Karpas-422 (cell line): Measurements from ENCODE around the gene C16orf92. TPM values are rescaled to one million over a fixed set of nuclear protein-coding genes. Genes with fewer than 3 reads are reported as not detected.
"Not testable (repeated sequence)": the region's sequence is repeated elsewhere in the genome, so short reads cannot be mapped to it uniquely, and the experiment has no call there.

Experiments used
- DNase-seq: peaks from one replicate; pipeline ENCODE4 v3.0.0-alpha.2; 2015
- H2AFZ ChIP-seq: fragments of 200-600 bp; sonication (generic); 2 replicates; pipeline ENCODE4 v1.6.1; 2014; ENCODE audit warnings: antibody characterized with exemption, low read length, mixed read lengths
- H3K27ac ChIP-seq: fragments of 200-600 bp; sonication (generic); 2 replicates; pipeline ENCODE4 v1.5.1; 2014; ENCODE audit warnings: mild to moderate bottlenecking, low read length, moderate library complexity
- H3K27me3 ChIP-seq: fragments of 200-600 bp; sonication (generic); 2 replicates; pipeline ENCODE4 v1.6.1; 2014; ENCODE audit warnings: low read length, mixed read lengths
- H3K36me3 ChIP-seq: fragments of 200-600 bp; sonication (generic); 2 replicates; pipeline ENCODE4 v1.6.1; 2014; ENCODE audit warnings: low read length, mixed read lengths; ENCODE audit not compliant: insufficient read depth
- H3K4me1 ChIP-seq: fragments of 200-600 bp; sonication (generic); 2 replicates; pipeline ENCODE4 v1.6.1; 2014; ENCODE audit warnings: mild to moderate bottlenecking, low read length, mixed read lengths
- H3K4me2 ChIP-seq: fragments of 200-600 bp; sonication (generic); 2 replicates; pipeline ENCODE4 v1.6.1; 2014; ENCODE audit warnings: low read length, low read depth, mild to moderate bottlenecking; ENCODE audit not compliant: poor library complexity, severe bottlenecking
- H3K4me3 ChIP-seq: fragments of 200-600 bp; sonication (generic); 2 replicates; pipeline ENCODE4 v1.5.1; 2014; ENCODE audit warnings: mild to moderate bottlenecking, antibody characterized with exemption, low read length, mixed read lengths
- H3K79me2 ChIP-seq: fragments of 200-600 bp; sonication (generic); 2 replicates; pipeline ENCODE4 v1.6.1; 2014; ENCODE audit warnings: mild to moderate bottlenecking, low read length, mixed read lengths
- H3K9ac ChIP-seq: fragments of 200-600 bp; sonication (generic); 2 replicates; pipeline ENCODE4 v1.6.0; 2014; ENCODE audit warnings: low read length
- H3K9me2 ChIP-seq: fragments of 200-600 bp; sonication (generic), shearing (Covaris generic); replicated peaks from 2 replicates; pipeline ENCODE4 v1.6.0; 2014; ENCODE audit warnings: mild to moderate bottlenecking, low read length, moderate library complexity; ENCODE audit not compliant: insufficient read depth
- H3K9me3 ChIP-seq: fragments of 300-700, 200-600 bp; sonication (generic); 2 replicates; pipeline ENCODE4 v1.6.1; 2014; ENCODE audit warnings: low read length, mixed read lengths
- H4K20me1 ChIP-seq: fragments of 200-600 bp; sonication (generic); 2 replicates; pipeline ENCODE4 v1.6.1; 2014; ENCODE audit warnings: mild to moderate bottlenecking, antibody characterized with exemption, low read length, low read depth; ENCODE audit not compliant: insufficient read depth
- total RNA-seq: library from RNA; depleted of rRNA; stranded (reverse); fragments of >200 nt; shearing (Covaris generic); gene quantifications from 2 replicates; pipeline ENCODE4 v1.2.3, GENCODE V29; 2014; ENCODE audit warnings: low replicate concordance

The C16orf92 gene
- total RNA-seq, 1 experiment from 2014 or later: not detected

DNA sequence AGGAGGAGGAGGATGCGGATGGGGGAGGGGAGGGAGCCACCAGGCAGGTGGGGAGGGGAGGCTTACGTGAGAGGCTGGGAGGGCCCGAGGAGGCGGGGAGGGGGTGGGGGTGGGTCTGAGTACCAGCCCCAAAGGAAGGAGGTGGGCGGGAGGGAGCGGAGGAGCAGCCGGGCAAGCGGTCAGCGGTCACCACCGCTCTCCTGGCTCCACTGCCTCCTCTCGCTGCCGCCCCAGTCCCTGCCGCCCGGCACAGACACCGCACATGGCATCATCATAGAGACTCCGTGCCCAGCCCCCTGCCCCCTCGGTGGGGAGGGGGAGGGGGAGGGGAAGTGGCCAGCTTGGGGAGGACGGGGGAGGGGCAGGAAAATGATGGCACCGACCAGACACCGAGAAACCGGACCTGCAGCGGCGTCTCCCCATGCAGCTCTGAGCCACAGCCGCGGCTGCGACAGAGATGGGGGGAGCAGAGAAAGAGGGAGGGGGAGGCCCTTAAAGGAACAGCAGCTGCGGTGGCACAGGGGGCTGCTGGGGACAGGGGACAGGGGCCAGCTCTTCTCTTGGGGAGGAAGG is 7.9 kb downstream of the C16orf92 start, which contains the start of gene TLCD3B:
TLCD3B (minus strand) TSS at position 431 of the 573 bp plus-strand sequence. CDS start 744 bp downstream, outside the sequence.
- no peak for DNase-seq
- Histone ChIP-seq H3K79me2 (no peaks in the 10 kb centered on the region), H3K27ac (no peak within 1 kb of the TSS), H3K36me3 (no peaks in the 10 kb centered on the region), H3K4me3 (no peak within 1 kb of the TSS), H3K27me3 (no peaks in the 10 kb centered on the region), H4K20me1 (0 out of 2 replicates have a peak, but pooled peaks cover 3% of the 10 kb centered on the region), H3K4me2 (no peak within 1 kb of the TSS), H3K4me1 (no peaks in the 10 kb centered on the region), H2AFZ (no peak within 1 kb of the TSS), H3K9me3 (no peaks in the 10 kb centered on the region), H3K9ac (no peak within 1 kb of the TSS), H3K9me2 (no peaks in the 10 kb centered on the region)

DNA sequence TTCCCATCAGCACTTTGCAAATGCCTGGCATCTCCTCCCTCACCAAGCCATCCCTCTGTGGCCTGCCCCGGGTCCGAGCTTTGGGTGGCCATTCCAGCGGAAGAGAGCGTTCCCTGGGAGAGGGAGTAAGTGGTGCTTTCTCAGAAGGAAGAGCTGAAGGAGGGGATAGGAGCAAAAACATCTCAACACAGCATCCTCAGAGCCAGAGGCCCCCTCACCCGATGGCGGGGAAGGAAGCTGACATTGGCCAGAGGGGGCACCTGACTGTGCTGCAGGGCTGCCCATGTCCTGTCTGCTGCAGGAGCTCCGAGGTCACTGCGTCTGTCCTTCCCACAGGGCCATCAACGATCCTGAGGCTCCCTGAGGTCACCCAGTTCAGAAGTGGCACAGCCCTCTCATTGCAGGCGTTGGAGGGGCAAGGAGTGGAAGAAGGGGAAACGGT is 8.5 kb downstream of the C16orf92 start:
- no peak overlapping the region for H3K4me2 ChIP-seq
- no peak overlapping the region for H2AFZ ChIP-seq
- H3K4me3 ChIP-seq: no peak overlapping the region

DNA sequence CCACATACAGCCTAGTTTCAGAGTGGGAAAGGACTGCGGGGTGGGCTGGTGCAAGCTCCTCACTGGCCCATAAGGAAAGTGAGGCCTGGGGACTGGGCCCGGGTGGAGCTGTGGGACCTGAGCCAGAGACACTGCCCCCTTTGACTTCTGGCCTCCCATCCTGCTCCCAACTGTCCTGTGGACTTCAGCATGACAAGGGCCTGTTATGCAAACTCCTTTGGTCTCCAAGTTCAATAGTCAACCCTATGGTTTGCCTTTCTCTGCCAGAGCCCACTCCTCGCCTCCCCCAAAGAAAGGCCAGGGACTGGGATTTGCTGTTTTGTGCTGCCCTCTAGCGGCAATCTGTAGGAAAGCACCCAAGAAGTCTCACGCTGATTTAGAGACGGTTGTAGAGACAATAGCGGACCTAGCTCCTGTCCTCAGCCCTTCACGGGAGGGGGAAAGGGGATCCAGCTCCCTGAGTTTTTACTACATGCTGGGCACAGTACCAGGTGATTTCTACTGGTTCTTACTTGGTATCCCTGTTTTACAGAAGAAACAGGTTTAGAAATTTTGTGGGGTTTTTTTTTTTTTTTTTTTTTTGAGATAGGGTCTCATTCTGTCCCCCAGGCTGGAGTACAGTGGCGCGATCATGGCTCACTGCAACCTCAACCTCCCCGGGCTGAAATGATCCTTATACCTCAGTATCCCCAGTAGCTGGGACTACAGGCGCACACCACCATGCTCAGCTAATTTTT is 9.3 kb downstream of the C16orf92 start:
- H3K79me2 ChIP-seq: no peaks in the 10 kb centered on the region
- no peak overlapping the region for H2AFZ ChIP-seq
- no peaks in the 10 kb centered on the region for H3K9me3 ChIP-seq
- peak; percentile 90 for DNase-seq
- H3K36me3 ChIP-seq: no peaks in the 10 kb centered on the region
- H3K9ac ChIP-seq: no peak overlapping the region
- H3K4me3 ChIP-seq: no peak overlapping the region
- H3K27ac ChIP-seq: no peak overlapping the region
- H3K9me2 ChIP-seq: no peaks in the 10 kb centered on the region
- 0 out of 2 replicates have a peak, but pooled peaks cover 3% of the 10 kb centered on the region for H4K20me1 ChIP-seq
- no peaks in the 10 kb centered on the region for H3K4me1 ChIP-seq
- H3K27me3 ChIP-seq: no peaks in the 10 kb centered on the region
- H3K4me2 ChIP-seq: no peak overlapping the region

More for the DNA sequence above, 8.5 kb downstream of the C16orf92 start:
- Histone ChIP-seq H3K36me3 (no peaks in the 10 kb centered on the region), H3K9me3 (no peaks in the 10 kb centered on the region), H3K9me2 (no peaks in the 10 kb centered on the region), H3K4me1 (no peaks in the 10 kb centered on the region), H3K9ac (no peak overlapping the region), H4K20me1 (0 out of 2 replicates have a peak, but pooled peaks cover 3% of the 10 kb centered on the region), H3K27ac (no peak overlapping the region), H3K79me2 (no peaks in the 10 kb centered on the region), H3K27me3 (no peaks in the 10 kb centered on the region)
- no peak for DNase-seq

DNA sequence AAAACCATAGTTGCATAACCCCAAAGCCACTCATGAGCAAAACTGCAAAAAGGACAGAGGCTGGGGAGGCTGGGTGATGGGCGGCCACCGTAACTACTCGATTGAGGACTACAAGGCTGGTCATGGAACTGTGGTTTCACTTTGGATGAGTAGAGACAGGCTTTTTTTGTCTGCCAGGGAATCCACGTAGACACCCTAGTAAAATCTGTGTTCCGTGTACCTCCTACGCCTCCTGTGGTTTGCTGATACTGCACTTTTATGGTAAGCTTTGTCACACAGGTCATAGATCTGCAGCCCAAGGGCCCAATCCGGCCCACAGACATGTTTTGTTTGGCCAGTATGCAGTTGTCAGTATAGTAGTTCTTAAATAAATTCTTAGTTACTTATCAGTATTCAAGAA is 10.3 kb downstream of the C16orf92 start:
- H3K27me3 ChIP-seq: no peaks in the 10 kb centered on the region

GRCh38 chr16:30040221-30040620 is 17.2 kb downstream of the C16orf92 start:
- H3K4me3 ChIP-seq: no peak overlapping the region
- no peaks in the 10 kb centered on the region for H3K79me2 ChIP-seq
- no peaks in the 10 kb centered on the region for H4K20me1 ChIP-seq
- H3K4me2 ChIP-seq: no peak overlapping the region
- DNase-seq: peak; percentile 59
- H2AFZ ChIP-seq: no peak overlapping the region
- peaks cover 5% of the 10 kb centered on the region for H3K4me1 ChIP-seq
- H3K9ac ChIP-seq: no peak overlapping the region
- no peak overlapping the region for H3K27ac ChIP-seq
- H3K9me3 ChIP-seq: no peaks in the 10 kb centered on the region
- H3K27me3 ChIP-seq: no peaks in the 10 kb centered on the region
- H3K36me3 ChIP-seq: no peaks in the 10 kb centered on the region
- no peaks in the 10 kb centered on the region for H3K9me2 ChIP-seq

More for the DNA sequence above, 10.3 kb downstream of the C16orf92 start:
- H3K4me2 ChIP-seq: no peak overlapping the region
- H3K9me3 ChIP-seq: no peaks in the 10 kb centered on the region
- H3K79me2 ChIP-seq: no peaks in the 10 kb centered on the region
- H3K27ac ChIP-seq: no peak overlapping the region
- H2AFZ ChIP-seq: no peak overlapping the region
- no peak overlapping the region for H3K4me3 ChIP-seq
- H3K9ac ChIP-seq: no peak overlapping the region
- H4K20me1 ChIP-seq: 0 out of 2 replicates have a peak, but pooled peaks cover 3% of the 10 kb centered on the region
- no peaks in the 10 kb centered on the region for H3K4me1 ChIP-seq
- no peaks in the 10 kb centered on the region for H3K36me3 ChIP-seq
- no peak for DNase-seq
- H3K9me2 ChIP-seq: no peaks in the 10 kb centered on the region

- H3K9me2 ChIP-seq, H3K4me2 ChIP-seq, H2AFZ ChIP-seq: not testable (repeated sequence)
These were observed 17.7 kb downstream of the C16orf92 start for GRCh38 chr16:30040690-30041089.

DNA sequence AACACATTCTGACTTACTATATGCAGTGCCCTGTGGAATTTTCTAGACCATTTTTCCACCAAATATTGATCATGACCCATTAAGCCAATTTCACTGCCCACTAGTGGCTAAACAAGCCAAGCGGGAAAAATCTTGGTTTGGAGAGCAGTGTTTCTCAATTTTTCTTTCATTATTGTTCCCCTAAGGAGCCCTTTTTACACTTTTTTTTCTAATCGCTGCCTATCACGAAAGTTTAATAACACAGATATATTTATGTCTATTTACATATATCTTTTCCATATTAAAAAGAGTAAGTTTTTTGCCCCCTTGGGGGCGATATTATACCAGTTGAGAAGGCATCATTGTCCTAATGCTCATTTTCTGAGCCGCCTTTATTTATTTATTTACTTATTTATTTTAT is 18.8 kb downstream of the C16orf92 start:
- Histone ChIP-seq H3K9me2 (no peaks in the 10 kb centered on the region), H3K4me2 (no peak overlapping the region), H3K9me3 (no peaks in the 10 kb centered on the region), H3K4me3 (no peak overlapping the region), H3K36me3 (no peaks in the 10 kb centered on the region), H3K4me1 (peaks cover 5% of the 10 kb centered on the region), H4K20me1 (no peaks in the 10 kb centered on the region), H3K79me2 (no peaks in the 10 kb centered on the region), H3K27me3 (no peaks in the 10 kb centered on the region), H2AFZ (no peak overlapping the region), H3K9ac (no peak overlapping the region), H3K27ac (no peak overlapping the region)
- peak; percentile 72 for DNase-seq

More at GRCh38 chr16:30040690-30041089, 17.7 kb downstream of the C16orf92 start:
- not testable (repeated sequence) for H3K36me3 ChIP-seq, H3K27me3 ChIP-seq, H3K79me2 ChIP-seq, H3K4me3 ChIP-seq, H3K27ac ChIP-seq, H3K9ac ChIP-seq, H4K20me1 ChIP-seq, H3K9me3 ChIP-seq, DNase-seq, H3K4me1 ChIP-seq

DNA sequence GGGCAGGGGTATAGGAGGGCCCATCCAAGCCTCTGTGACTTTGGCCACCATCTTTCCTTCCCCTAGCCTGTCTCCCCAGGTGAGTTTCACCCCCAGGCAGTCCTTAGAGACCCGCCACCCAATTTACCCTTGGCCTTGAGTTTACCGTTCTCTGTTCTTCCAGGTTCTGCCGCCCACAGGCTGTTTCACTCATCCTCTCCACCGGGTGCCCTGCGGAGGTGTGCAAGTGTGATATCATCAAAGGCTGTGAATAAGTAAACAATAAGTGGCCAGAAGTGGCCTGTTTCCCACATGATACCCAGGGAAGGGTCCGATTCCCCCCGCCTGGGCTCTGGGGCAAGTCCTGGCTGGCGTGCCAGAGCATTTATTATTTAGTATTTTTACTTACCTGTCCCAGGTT is 23.2 kb downstream of the C16orf92 start:
- H3K9me3 ChIP-seq: no peaks in the 10 kb centered on the region
- H3K4me1 ChIP-seq: no peaks in the 10 kb centered on the region
- H2AFZ ChIP-seq: no peak overlapping the region
- no peak overlapping the region for H3K9ac ChIP-seq
- H3K4me2 ChIP-seq: no peak overlapping the region
- H3K27me3 ChIP-seq: no peaks in the 10 kb centered on the region
- no peaks in the 10 kb centered on the region for H4K20me1 ChIP-seq
- H3K27ac ChIP-seq: no peak overlapping the region
- H3K9me2 ChIP-seq: no peaks in the 10 kb centered on the region
- H3K4me3 ChIP-seq: no peak overlapping the region
- H3K36me3 ChIP-seq: no peaks in the 10 kb centered on the region
- H3K79me2 ChIP-seq: no peaks in the 10 kb centered on the region
- DNase-seq: no peak
